Heart left ventricle (tissue), 16 donors: Measurements from ENCODE around the gene KCNG2. TPM values are rescaled to one million over a fixed set of nuclear protein-coding genes. Genes with fewer than 3 reads are reported as not detected.
A peak's percentile ranks its signal among the peaks of the same experiment; 100 is the strongest.

Source experiments
- ATAC-seq, 4 donors: fragments of 200-7000 bp; cut with Tn5 transposase; one replicate each; pipeline ENCODE4 v1.9.1; 2020 to 2022; ENCODE audit warnings: moderate library complexity in 4 of 4, mild to moderate bottlenecking in 3 of 4, moderate number of reproducible peaks in 1 of 4
- DNase-seq, 5 donors: peaks; one replicate each; pipeline ENCODE4 v3.0.0-alpha.2; 2020
- H3K27ac ChIP-seq, 12 donors: fragments of 200-600 bp; sonication (generic) in 4 of 12; one replicate each; pipeline versions ENCODE4 v1.5.0 to v1.8.0; 2016 to 2022; ENCODE audit warnings: mild to moderate bottlenecking in 2 of 12
- H3K27me3 ChIP-seq, 9 donors: fragments of 200-600 bp; sonication (generic) in 2 of 9; one replicate each; pipeline versions ENCODE4 v1.5.1 to v1.8.0; 2016 to 2022; ENCODE audit warnings: mild to moderate bottlenecking in 3 of 9
- H3K36me3 ChIP-seq, 9 donors: fragments of 200-600 bp; sonication (generic) in 2 of 9; one replicate each; pipeline versions ENCODE4 v1.5.0 to v1.8.0; 2018 to 2022; ENCODE audit warnings: mild to moderate bottlenecking in 2 of 9
- H3K4me1 ChIP-seq, 12 donors: fragments of 200-600 bp; sonication (generic) in 4 of 12; one replicate each; pipeline versions ENCODE4 v1.5.0 to v1.8.0; 2016 to 2022; ENCODE audit warnings: mild to moderate bottlenecking in 3 of 12
- H3K4me3 ChIP-seq, 12 donors: fragments of 200-600 bp; sonication (generic) in 4 of 12; one replicate each; pipeline versions ENCODE4 v1.5.0 to v1.8.0; 2017 to 2022; ENCODE audit warnings: mild to moderate bottlenecking in 9 of 12, moderate library complexity in 4 of 12
- H3K9me3 ChIP-seq, 12 donors: fragments of 200-600 bp; sonication (generic) in 4 of 12; one replicate each; pipeline versions ENCODE4 v1.5.0 to v1.8.0; 2016 to 2022; ENCODE audit warnings: mild to moderate bottlenecking in 1 of 12
- CTCF ChIP-seq, 12 donors: fragments of 200-600 bp; sonication (generic) in 4 of 12; IDR thresholded peaks; one replicate each; pipeline versions ENCODE4 v1.5.0 to v1.8.0; 2018 to 2022; ENCODE audit warnings: antibody characterized with exemption in 12 of 12, mild to moderate bottlenecking in 5 of 12
- POLR2A ChIP-seq, 2 donors: fragments of 450-650 bp; IDR thresholded peaks; one replicate each; pipeline ENCODE4 v1.6.1; 2017; ENCODE audit warnings: antibody characterized with exemption in 2 of 2, mild to moderate bottlenecking in 2 of 2, moderate library complexity in 2 of 2
- WGBS, 4 donors: extraction: QIAGEN DNeasy Blood & Tissue Kit in 2 of 4; methylation state at CpG; one replicate each; pipeline versions ENCODE4 v1.1.5 to v1.1.7; 2013 to 2018; 5-methylcytosine and 5-hydroxymethylcytosine counted together
- intact Hi-C, 10 donors: fragments of 100-400 bp; cut with DNase I; formaldehyde crosslinking; loops; one replicate each; pipeline versions ENCODE4 v1.11.1 to v1.14.2; 2022
- polyA plus RNA-seq, 2 donors: library from polyadenylated mRNA; stranded (reverse); fragments of 200-250 nt; gene quantifications; one replicate each; pipeline ENCODE4 v1.2.3, GENCODE V29; 2013
- total RNA-seq, 9 donors: library from RNA; depleted of rRNA in 2 of 9; stranded (reverse); fragments of >200 nt in 2 of 9; fragmentation: NEBNext Ultra II Directional in 3 of 9; extraction: Animal tissue kit (Norgen Biotek cat#: 25700) in 3 of 9; gene quantifications; one replicate each; pipeline versions ENCODE4 v1.1.0 to v1.2.4, GENCODE V29; 2016 to 2023
- donor health status: ischemic (EF 13 %, LVEDD 7.1; RV severe dilation, severe dysfunction).
- donor health status: healthy with polysubstance abuse.
- donor health status: DM: no; HTN: yes; CAD: no.
- donor health status: DM: no; HTN: no; CAD: no.
- donor health status: ischemic (EF 25% LVEDD 6.9; RV normal size, moderate dysfunction).
- donor health status: ischemic (EF 25% LVEDD 5.7; RV mildly dilated, moderate dysfunction).
- donor health status: healthy.
- donor health status: DM: yes; HTN: yes; CAD: no.
- donor health status: ischemic (EF 35%, LVEDD 5.7; RV mildly dilated, moderate dysfunction).
- donor health status: nonischemic (EF 11% LVEDD 7.7; RV severe dilation, severe dysfunction).
- donor health status: DM: yes; HTN: yes; CAD: no.
- donor health status: PGD.
- donor health status: ischemic (EF 29% LVEDD 5.4; RV normal size, mild dysfunction).
- donor health status: nonischemic (EF 23%, LVEDD 6.1; RV moderate dilation, normal function).

Gene KCNG2
- total and polyA plus RNA-seq, 11 donors: 0.07 to 1.5 (median 0.18) TPM; not detected in 8

GRCh38 chr18:79945118-79946042 lies 147.6 kb downstream of the KCNG2 start:
- peaks cover 0 to 90% (median 53%) of the 10 kb centered on the region in 12 donors for H3K4me1 ChIP-seq
- H3K27me3 ChIP-seq: no peaks in the 10 kb centered on the region
- no peak for TF ChIP-seq CTCF (IDR thresholded peaks at IDR 0.05)
- TF ChIP-seq POLR2A (IDR thresholded peaks at IDR 0.05): no peak
- intact Hi-C loops: loop anchor here in 2 of 10 donors (10.0 kb wide), 2 partner anchors 61 to 551 kb away; partner anchors contain the start of gene NFATC1 (in 1 of the 2)
- peaks cover 0 to 48% (median 33%) of the 10 kb centered on the region in 9 donors for H3K36me3 ChIP-seq
- WGBS, 4 donors: 68 to 77% (median 71%) methylated on average over 11 to 17 of the region's 17 CpGs
- DNase-seq (peak in 1 of 5 donors; percentile 42), ATAC-seq (no peak)
- H3K4me3 ChIP-seq: no peak overlapping the region
- no peaks in the 10 kb centered on the region for H3K9me3 ChIP-seq
- no peak overlapping the region for H3K27ac ChIP-seq

DNA sequence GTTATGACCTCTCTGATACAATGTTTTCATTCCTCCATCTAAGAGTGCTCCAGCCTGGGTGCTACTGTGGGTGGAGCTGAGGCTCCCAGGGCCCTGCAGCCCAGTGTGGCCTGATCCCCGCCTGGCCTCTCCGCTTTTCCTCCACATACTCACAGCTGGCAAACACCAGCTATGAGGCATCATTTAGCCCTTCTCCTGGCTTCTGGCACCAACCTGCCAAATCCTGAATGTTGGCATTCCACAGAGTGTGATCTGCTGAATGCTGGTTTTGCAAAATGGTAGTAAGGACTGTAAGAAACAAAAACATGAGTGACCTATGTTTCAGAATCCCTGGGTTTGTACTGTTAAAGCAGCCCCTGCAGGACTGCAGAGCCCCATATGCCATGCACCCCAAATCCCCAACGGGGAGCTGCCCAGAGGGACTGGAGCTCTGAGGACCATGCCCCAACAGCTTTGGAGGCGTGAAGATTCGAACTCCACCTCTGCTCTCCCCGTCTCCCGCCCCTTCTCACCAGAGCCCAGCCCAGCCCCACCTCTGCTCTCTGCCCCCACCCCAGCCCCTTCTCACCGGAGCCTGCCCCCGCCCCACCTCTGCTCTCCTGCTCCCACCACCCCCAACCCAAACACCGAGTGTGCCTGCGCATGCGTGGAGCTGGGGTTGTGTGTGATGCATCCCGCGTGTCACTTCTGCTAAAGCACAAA lies 149.5 kb downstream of the KCNG2 start:
- H3K9me3 ChIP-seq: no peaks in the 10 kb centered on the region
- no peak for DNase-seq
- peaks cover 0 to 85% (median 56%) of the 10 kb centered on the region in 12 donors for H3K4me1 ChIP-seq
- ATAC-seq: no peak
- H3K27ac ChIP-seq: no peak overlapping the region
- no peak overlapping the region for H3K4me3 ChIP-seq
- TF ChIP-seq CTCF (IDR thresholded peaks at IDR 0.05): no peak
- TF ChIP-seq POLR2A (IDR thresholded peaks at IDR 0.05): no peak
- no peaks in the 10 kb centered on the region for H3K27me3 ChIP-seq
- 87 to 92% (median 90%) methylated on average over 13 to 14 of the region's 14 CpGs for WGBS, 4 donors
- H3K36me3 ChIP-seq: peaks cover 0 to 30% (median 16%) of the 10 kb centered on the region in 9 donors
- intact Hi-C loops: loop anchor here in 2 of 10 donors (10.0 kb wide), 2 partner anchors 62 to 552 kb away; partner anchors contain the start of gene NFATC1 (in 1 of the 2)

DNA sequence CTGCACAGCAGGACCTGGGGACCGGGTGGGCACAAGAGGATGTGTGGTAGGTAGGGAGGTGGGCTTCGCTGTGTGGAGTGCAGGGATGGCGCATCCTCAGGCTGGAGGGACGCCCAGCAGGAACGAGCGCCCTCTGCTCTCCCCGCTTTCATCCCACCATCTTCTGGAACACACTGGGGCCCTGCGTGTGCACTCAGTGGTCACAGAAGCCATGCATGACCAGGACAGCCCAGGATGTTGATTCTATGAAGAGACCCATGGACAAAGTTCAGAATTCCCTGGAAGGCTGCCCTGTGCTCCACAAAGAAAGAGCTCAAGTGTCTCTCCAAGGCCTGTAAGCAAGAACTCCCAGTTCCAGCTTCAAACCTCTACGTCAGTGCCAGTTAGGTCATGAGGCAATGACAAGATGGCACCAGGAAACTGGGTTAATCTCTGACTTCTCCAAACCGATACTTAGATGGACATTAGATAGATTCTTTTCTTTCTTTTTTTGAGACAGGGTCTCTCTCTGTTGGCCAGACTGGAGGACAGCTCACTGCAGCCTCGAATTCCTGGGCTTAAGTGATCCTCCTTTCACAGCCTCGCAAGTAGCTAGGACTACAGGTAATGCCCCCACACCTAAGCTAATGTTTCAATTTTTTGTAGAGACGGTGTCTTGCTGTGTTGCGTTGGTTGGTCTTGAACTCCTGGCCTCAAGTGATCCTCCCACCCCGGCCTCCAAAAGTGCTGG lies 150.3 kb downstream of the KCNG2 start:
- TF ChIP-seq POLR2A (IDR thresholded peaks at IDR 0.05): no peak
- no peak for TF ChIP-seq CTCF (IDR thresholded peaks at IDR 0.05)
- peaks cover 0 to 79% (median 55%) of the 10 kb centered on the region in 12 donors for H3K4me1 ChIP-seq
- ATAC-seq: no peak
- H3K27ac ChIP-seq: no peak overlapping the region
- no peaks in the 10 kb centered on the region for H3K27me3 ChIP-seq
- DNase-seq: no peak
- 87 to 99% (median 96%) methylated on average over 14 to 15 of the region's 15 CpGs for WGBS, 4 donors
- H3K9me3 ChIP-seq: no peaks in the 10 kb centered on the region
- no peak overlapping the region for H3K4me3 ChIP-seq
- intact Hi-C loops: loop anchor here in 3 of 10 donors (2.0 to 10.0 kb wide), 3 partner anchors 41 to 553 kb away; partner anchors contain the start of genes NFATC1 (in 1 of the 3) and TXNL4A (in 1 of the 3)
- peaks cover 0 to 22% (median 8%) of the 10 kb centered on the region in 9 donors for H3K36me3 ChIP-seq
